ENCODE measurements around the gene TKTL2. TPM values are rescaled to one million over a fixed set of nuclear protein-coding genes. Genes with fewer than 3 reads are reported as not detected.
A peak's percentile ranks its signal among the peaks of the same experiment; 100 is the strongest.
"Not testable (repeated sequence)": the region's sequence is repeated elsewhere in the genome, so short reads cannot be mapped to it uniquely, and the experiment has no call there.

TKTL2 gene
- total RNA-seq, 1 experiment from 2014 or later: not detected

- DNase-seq: no peak
- Histone ChIP-seq H3K4me3 (no peak overlapping the region), H3K9me3 (replicated peaks) (no peaks in the 10 kb centered on the region), H3K27ac (no peak overlapping the region), H3K27me3 (no peaks in the 10 kb centered on the region), H3K4me1 (no peaks in the 10 kb centered on the region), H3K36me3 (no peaks in the 10 kb centered on the region)
These were observed 473 bp upstream of the TKTL2 start for GRCh38 chr4:163474027-163474426.

- Histone ChIP-seq H3K4me1 (no peaks in the 10 kb centered on the region), H3K36me3 (no peaks in the 10 kb centered on the region), H3K4me3 (no peak overlapping the region), H3K9me3 (replicated peaks) (no peaks in the 10 kb centered on the region), H3K27me3 (no peaks in the 10 kb centered on the region), H3K27ac (no peak overlapping the region)
- no peak for DNase-seq
These were observed 424 bp downstream of the TKTL2 start for GRCh38 chr4:163473130-163473529.

- Histone ChIP-seq H3K4me1 (no peaks in the 10 kb centered on the region), H3K9me3 (replicated peaks) (no peaks in the 10 kb centered on the region), H3K27ac (no peak overlapping the region), H3K36me3 (no peaks in the 10 kb centered on the region), H3K4me3 (no peak overlapping the region), H3K27me3 (no peaks in the 10 kb centered on the region)
- no peak for DNase-seq
These were observed 3.2 kb downstream of the TKTL2 start for GRCh38 chr4:163470391-163470790.

GRCh38 chr4:163467082-163467770 is 6.3 kb downstream of the TKTL2 start:
- no peaks in the 10 kb centered on the region for H3K27me3 ChIP-seq
- no peaks in the 10 kb centered on the region for H3K9me3 ChIP-seq (replicated peaks)
- H3K36me3 ChIP-seq: no peaks in the 10 kb centered on the region
- no peaks in the 10 kb centered on the region for H3K4me1 ChIP-seq
- no peak overlapping the region for H3K27ac ChIP-seq
- no peak for DNase-seq
- H3K4me3 ChIP-seq: no peak overlapping the region

- Histone ChIP-seq H3K27ac (no peak overlapping the region), H3K36me3 (no peaks in the 10 kb centered on the region), H3K4me1 (no peaks in the 10 kb centered on the region), H3K27me3 (no peaks in the 10 kb centered on the region), H3K4me3 (no peak overlapping the region), H3K9me3 (replicated peaks) (no peaks in the 10 kb centered on the region)
- no peak for DNase-seq
These were observed 11.0 kb downstream of the TKTL2 start for GRCh38 chr4:163462556-163462955.

- DNase-seq: peak in 1 of 2 experiments; percentile 10
- H3K9me3 ChIP-seq (replicated peaks): no peaks in the 10 kb centered on the region
- no peaks in the 10 kb centered on the region for H3K4me1 ChIP-seq
These were observed 24.9 kb downstream of the TKTL2 start for GRCh38 chr4:163448540-163449203.

GRCh38 chr4:163447481-163447880 is 26.1 kb downstream of the TKTL2 start:
- H3K27me3 ChIP-seq: no peaks in the 10 kb centered on the region
- no peaks in the 10 kb centered on the region for H3K4me1 ChIP-seq
- no peaks in the 10 kb centered on the region for H3K36me3 ChIP-seq
- H3K9me3 ChIP-seq (replicated peaks): no peaks in the 10 kb centered on the region
- DNase-seq: no peak
- no peak overlapping the region for H3K27ac ChIP-seq
- H3K4me3 ChIP-seq: no peak overlapping the region

More at GRCh38 chr4:163448540-163449203, 24.9 kb downstream of the TKTL2 start:
- Histone ChIP-seq H3K36me3 (no peaks in the 10 kb centered on the region), H3K27me3 (no peaks in the 10 kb centered on the region), H3K4me3 (no peak overlapping the region), H3K27ac (no peak overlapping the region)

GRCh38 chr4:163447023-163447422 is 26.5 kb downstream of the TKTL2 start:
- H3K27ac ChIP-seq: not testable (repeated sequence)

GRCh38 chr4:163440040-163440439 is 33.5 kb downstream of the TKTL2 start:
- DNase-seq: no peak
- Histone ChIP-seq H3K4me1 (no peaks in the 10 kb centered on the region), H3K27ac (no peak overlapping the region), H3K36me3 (no peaks in the 10 kb centered on the region), H3K9me3 (replicated peaks) (no peaks in the 10 kb centered on the region), H3K27me3 (no peaks in the 10 kb centered on the region), H3K4me3 (no peak overlapping the region)

More at GRCh38 chr4:163447023-163447422, 26.5 kb downstream of the TKTL2 start:
- not testable (repeated sequence) for H3K4me3 ChIP-seq; H3K27me3 ChIP-seq; H3K9me3 ChIP-seq (replicated peaks); H3K36me3 ChIP-seq; DNase-seq; H3K4me1 ChIP-seq

Other genes starting within 250 kb of the TKTL2 start
- 0.02 TPM in 1 of 2 replicates, not detected in the other for gene NPY1R, start 141.2 kb downstream of the TKTL2 start, total RNA-seq (2014; rRNA removed; shearing (Covaris generic))
- gene NPY5R, start 129.9 kb downstream of the TKTL2 start, total RNA-seq (2014; rRNA removed; shearing (Covaris generic)): not detected in 2 replicates
- 38.1 and 41.1 TPM in 2 replicates for gene TMA16, start 20.9 kb upstream of the TKTL2 start, total RNA-seq (2014; rRNA removed; shearing (Covaris generic))

Measured in SJCRH30 (cell line).